HG02610 (cell line): ENCODE measurements around the gene MYH7.

Experiments
- ATAC-seq: cut with Tn5 transposase; IDR thresholded peaks from one replicate; pipeline ENCODE4 v1.9.1; 2021; ENCODE audit warnings: mild to moderate bottlenecking, moderate library complexity; ENCODE audit not compliant: unreplicated experiment

Gene MYH7

GRCh38 chr14:23449314-23449713 is 13.9 kb upstream of the MYH7 start:
- no peak for ATAC-seq

DNA sequence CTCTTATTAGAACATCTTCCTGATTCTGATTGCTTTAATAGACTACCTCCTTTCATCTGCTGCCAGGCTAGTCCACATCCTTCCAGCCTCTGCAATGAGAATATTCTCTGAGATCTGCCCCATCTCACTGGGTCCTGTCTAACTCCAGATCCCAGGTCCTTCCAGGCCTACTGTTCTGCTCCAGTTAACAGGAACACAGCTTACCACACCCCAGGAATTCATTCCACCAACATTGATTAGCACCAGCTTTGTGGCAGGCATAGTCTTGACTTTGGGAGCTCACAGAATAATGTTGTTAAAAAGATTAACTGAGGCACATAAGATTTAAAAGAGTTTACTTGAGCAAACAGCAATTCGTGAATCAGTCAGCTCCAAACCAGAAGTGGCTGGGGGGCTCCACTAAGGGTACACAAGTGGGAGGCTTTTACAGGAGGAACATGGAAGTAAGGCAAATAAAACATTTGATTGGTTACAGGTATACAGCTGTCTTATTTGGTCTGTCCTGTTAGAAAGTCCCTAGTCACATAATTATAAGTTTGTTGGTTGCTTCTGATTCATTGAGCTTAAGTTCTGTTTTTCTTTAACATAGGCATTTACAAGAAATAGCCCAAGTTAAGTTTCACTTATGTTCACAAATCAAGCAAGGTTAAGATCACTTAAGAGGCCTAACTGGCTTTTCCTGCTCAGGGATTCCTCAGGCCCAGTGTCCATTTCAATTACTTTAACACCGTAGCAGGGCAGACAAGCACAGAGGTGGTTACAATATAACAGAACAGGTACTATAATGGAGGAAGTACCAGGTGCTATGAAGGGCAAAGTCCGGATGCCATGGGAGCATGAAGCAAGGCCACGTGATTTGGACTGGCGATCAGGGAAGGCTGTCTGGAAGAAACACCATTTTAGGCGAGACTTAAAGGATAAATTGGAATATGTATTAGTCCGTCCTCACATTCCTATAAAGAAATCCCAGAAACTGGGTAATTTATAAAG is 12.2 kb upstream of the MYH7 start:
- no peak for ATAC-seq

DNA sequence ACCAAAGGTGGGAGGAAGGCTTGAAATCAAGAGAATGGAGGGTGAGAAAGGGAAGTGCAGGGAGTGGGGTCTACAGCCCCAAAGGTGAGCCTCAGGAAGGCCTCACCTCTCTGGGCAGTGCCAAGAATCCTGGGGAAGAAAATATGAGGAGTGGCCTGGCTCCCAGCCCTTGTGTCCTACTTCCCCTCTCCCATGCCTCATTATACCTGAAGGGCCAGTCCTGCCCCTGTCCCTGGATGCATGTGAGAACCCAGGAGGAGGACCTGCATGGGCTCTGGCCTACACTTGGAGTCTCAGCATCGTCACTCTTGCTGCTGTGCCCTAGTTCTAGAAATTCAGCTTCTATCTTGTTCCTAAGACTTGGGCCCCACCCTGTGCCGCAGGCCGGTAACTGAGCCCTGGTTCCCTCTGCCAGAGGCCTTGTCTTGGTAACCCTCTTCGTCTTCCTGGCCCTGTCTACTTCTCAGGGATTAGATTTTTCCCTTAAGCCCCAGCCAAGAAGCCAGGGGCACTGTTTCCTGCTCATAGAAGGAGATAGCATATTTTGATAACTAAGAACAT is 10.9 kb upstream of the MYH7 start:
- no peak for ATAC-seq

DNA sequence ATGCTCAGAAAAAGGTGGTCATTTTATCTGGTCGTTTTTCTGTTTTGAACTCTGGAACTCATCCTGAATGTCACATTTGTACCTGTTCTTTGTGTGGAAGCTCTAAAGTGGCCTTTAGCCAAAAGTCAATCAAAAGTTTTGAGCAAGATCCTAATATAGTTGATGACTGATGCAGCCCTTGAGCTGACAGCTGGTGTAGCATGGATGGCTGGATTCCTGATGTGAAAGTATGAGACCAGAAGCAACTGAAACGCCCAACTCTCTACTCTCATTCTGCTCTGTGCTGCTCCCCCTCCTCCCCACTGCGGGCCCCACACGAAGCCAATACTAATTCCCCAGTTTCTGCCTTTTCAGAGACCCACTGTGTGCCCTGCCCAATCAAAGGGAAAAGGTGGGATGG is 10.3 kb upstream of the MYH7 start:
- no peak for ATAC-seq

GRCh38 chr14:23444314-23444713 is 8.9 kb upstream of the MYH7 start:
- no peak for ATAC-seq

DNA sequence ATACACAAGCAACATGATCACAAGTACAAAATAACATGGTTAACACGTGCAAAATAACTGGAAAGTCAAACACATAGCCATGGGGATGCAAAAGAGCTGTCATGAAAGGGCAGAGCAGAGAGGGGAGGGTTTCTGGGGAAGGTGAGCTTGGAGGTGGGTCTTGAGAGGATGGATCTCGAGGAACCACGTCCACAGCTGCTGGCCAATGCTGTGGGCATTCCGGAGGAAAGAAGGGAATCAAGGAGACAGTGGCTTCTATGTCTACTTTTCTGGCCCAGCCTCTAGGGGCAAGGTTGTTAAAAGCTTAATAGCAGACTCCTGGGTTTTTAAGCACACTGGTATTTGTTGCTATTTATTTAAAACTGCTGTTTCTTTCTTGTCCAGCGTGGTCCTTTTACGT is 8.4 kb upstream of the MYH7 start:
- ATAC-seq = no peak

DNA sequence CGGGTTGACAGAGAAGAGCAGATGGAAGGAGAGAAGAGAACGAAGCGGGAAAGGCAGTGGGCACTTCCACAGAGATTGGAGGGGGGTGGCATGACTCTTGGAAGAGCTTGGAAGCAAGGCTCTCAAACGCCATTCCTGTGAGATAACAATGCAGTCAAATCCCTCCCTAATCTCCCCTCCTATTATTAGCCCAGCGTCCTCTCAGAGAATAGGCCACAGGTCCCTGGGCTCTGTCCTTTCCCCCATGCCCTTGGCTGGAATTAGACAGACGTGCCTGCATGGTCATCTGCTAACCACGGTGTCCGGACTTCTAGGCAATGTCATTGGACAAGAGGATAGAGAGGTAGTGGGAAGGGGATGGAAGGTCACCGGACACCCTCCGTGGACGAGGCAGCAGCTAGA is 8.0 kb upstream of the MYH7 start:
- no peak for ATAC-seq

DNA sequence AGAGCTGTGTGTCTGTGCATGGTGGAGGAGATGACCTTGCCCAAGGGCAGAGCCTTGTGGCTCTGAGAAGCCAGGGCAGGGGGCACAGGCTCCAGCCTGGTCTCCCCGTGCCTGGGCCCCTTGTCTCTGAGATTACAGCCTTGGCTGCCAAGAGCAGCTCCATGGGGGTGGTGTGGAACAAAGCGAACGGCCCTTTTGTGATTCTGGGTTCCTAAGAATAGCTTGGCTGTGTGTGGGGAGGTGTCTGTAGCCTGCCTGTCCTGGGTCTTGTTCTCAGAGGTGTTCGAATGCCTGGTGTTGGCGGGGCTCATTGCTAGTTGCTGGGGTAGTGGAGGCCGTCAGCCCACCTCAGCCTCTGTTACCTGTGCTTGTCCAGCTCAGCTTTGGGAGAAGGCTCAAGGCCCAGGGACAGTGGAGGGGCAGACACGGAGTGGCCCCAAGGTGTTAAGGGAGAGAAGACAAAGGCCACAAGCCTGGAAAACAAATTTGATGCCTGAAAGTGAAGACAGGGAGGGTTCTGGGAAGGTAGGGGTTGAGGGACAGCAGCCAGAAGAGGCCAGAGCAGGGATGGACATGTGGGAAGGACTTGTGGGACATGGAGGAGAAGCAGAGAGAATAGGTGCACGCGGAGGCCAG is 7.4 kb upstream of the MYH7 start:
- no peak for ATAC-seq

DNA sequence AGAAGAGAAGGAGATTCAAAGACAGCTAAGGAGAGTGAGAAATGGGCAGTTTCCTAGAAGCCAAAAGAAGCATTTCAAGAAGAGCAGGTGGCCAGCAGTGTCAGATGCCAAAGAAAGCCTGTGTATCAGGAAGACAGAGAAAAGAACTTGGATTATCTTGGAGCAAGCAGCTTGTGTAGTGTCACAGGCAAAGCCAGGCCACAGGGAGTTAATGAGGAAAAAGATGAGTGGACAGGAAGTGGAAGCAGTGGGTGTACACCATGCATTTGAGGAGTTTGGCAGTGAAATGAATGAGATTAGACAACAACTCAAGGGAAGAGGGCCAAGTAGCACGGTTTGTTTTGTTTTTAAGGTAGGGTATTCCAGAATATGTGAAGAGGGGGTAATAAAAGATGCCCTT is 5.6 kb upstream of the MYH7 start:
- no peak for ATAC-seq

GRCh38 chr14:23439107-23439835 is 3.8 kb upstream of the MYH7 start:
- ATAC-seq = no peak

- no peak for ATAC-seq
These were observed 2.9 kb upstream of the MYH7 start for GRCh38 chr14:23438101-23438971.

- ATAC-seq = no peak
These were observed 2.0 kb upstream of the MYH7 start for GRCh38 chr14:23437133-23438100.

GRCh38 chr14:23436327-23437132 is 1.1 kb upstream of the MYH7 start:
- no peak for ATAC-seq

- no peak for ATAC-seq
These were observed 805 bp downstream of the MYH7 start for GRCh38 chr14:23434488-23435222.

DNA sequence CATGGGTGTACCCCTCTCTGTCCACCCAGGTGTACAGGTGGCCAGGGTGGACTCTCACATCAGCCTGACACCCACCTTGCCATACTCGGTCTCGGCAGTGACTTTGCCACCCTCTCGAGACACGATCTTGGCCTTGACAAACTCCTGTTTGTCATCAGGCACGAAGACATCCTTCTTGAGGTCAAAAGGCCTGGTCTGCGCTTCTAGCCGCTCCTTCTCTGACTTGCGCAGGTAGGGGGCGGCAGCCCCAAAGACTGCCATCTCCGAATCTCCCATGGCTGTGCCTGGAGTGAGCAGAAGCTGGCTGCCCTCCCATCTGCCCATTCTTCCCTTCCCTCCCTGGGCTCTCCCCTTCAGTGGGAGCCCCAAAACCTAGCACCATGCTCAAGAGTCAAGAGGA is 2.0 kb downstream of the MYH7 start:
- ATAC-seq = no peak

- ATAC-seq = no peak
These were observed 2.5 kb downstream of the MYH7 start for GRCh38 chr14:23432946-23433345.

DNA sequence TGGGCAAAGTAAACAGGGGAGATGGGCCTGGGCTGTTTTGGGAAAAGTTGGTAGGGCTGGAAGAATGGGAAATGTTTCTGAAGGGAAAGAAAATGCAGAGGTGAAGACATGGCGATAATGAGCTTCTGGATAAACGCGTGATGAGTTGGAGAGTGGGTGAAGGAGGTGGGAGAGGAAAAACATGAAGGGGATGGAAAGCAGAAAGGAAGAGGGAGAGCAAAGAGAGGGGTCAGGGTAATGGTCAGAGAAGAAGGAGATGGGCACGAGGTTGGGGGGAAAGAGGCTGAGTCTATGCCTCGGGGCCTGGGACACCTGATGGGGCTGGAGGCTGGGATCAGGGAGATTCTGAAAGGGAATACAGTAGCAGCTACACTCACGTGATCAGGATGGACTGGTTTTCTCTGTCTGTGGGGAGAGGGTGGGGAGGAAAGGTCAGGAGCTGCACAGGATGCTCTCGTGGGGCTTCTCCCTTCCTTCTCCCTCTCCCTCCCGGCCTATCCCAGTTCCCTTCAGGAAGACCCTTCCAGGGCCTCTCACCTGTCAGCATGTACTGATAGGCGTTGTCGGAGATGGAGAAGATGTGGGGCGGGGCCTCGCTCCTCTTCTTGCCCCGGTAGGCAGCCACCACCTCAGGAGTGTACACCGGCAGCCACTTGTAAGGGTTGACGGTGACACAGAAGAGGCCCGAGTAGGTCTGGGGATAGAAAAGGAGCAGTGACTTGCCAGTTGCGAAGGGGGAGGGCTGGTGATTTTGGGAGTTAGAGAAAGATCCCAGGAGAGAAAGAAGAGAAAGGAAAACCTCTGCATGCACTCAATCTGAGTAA is 3.1 kb downstream of the MYH7 start:
- ATAC-seq = no peak
